CD14-positive monocyte (primary cell): ENCODE data around the gene SNU13. TPM values are rescaled to one million over a fixed set of nuclear protein-coding genes. Genes with fewer than 3 reads are reported as not detected.
"Not testable (repeated sequence)": the region's sequence is repeated elsewhere in the genome, so short reads cannot be mapped to it uniquely, and the experiment has no call there.

Source experiments
- DNase-seq, 3 donors: peaks; one replicate each; pipeline ENCODE4 v3.0.0-alpha.2; 2011 to 2022
- H2AFZ ChIP-seq: 2 replicates; pipeline ENCODE4 v1.6.0; 2012; ENCODE audit warnings: mild to moderate bottlenecking, low read depth, low read length, inconsistent platforms; ENCODE audit not compliant: insufficient read depth, poor library complexity, severe bottlenecking
- H3K27ac ChIP-seq, 2 donors: 1 replicate in 1 of 2; 2 replicates in 1 of 2; pipeline ENCODE4 v1.5.1; 2012 to 2013; ENCODE audit warnings: low read length in 2 of 2, control low read depth in 1 of 2, inconsistent platforms in 1 of 2, low read depth in 1 of 2, mild to moderate bottlenecking in 1 of 2
- H3K27me3 ChIP-seq, 2 donors: one replicate each; pipeline versions ENCODE4 v1.6.0 to v1.6.1; 2011 to 2013; ENCODE audit warnings: low read length in 2 of 2; ENCODE audit not compliant: control insufficient read depth in 2 of 2, insufficient read depth in 2 of 2
- H3K36me3 ChIP-seq, 2 donors: replicated peaks in 1 of 2; 1 replicate in 1 of 2; 2 replicates in 1 of 2; pipeline versions ENCODE4 v1.5.1 to v1.6.1; 2012 to 2013; ENCODE audit warnings: low read length in 2 of 2, control low read depth in 1 of 2, inconsistent platforms in 1 of 2, mild to moderate bottlenecking in 1 of 2; ENCODE audit not compliant: insufficient read depth in 2 of 2, control insufficient read depth in 1 of 2
- H3K4me1 ChIP-seq, 2 donors: 1 replicate in 1 of 2; 2 replicates in 1 of 2; pipeline versions ENCODE4 v1.5.1 to v1.6.1; 2012 to 2013; ENCODE audit warnings: low read length in 2 of 2, control low read depth in 1 of 2, inconsistent platforms in 1 of 2, mild to moderate bottlenecking in 1 of 2, moderate library complexity in 1 of 2; ENCODE audit not compliant: insufficient read depth in 2 of 2, control insufficient read depth in 1 of 2
- H3K4me2 ChIP-seq: replicated peaks from 2 replicates; pipeline ENCODE3; 2012; ENCODE audit warnings: low read length, moderate library complexity, mild to moderate bottlenecking; ENCODE audit not compliant: poor library complexity, severe bottlenecking; ENCODE audit errors: extremely low read depth
- H3K4me3 ChIP-seq, 3 experiments: fragments of 200-600 bp in 1 of 3; sonication (generic) in 1 of 3; replicated peaks in 1 of 3; 1 replicate in 2 of 3; 2 replicates in 1 of 3; pipeline ENCODE4 v1.5.1; 2011 to 2013; ENCODE audit warnings: low read length in 3 of 3, mild to moderate bottlenecking in 3 of 3, control low read depth in 2 of 3, low read depth in 2 of 3, inconsistent platforms in 1 of 3, moderate library complexity in 1 of 3
- H3K79me2 ChIP-seq: 2 replicates; pipeline ENCODE4 v1.6.0; 2012; ENCODE audit warnings: mild to moderate bottlenecking, control low read depth, inconsistent platforms, low read length, moderate library complexity; ENCODE audit not compliant: insufficient read depth
- H3K9ac ChIP-seq: 2 replicates; pipeline ENCODE4 v1.6.0; 2017; ENCODE audit warnings: low read length, mild to moderate bottlenecking; ENCODE audit not compliant: insufficient read depth, poor library complexity, severe bottlenecking
- H3K9me3 ChIP-seq, 2 donors: replicated peaks in 1 of 2; 1 replicate in 1 of 2; 2 replicates in 1 of 2; pipeline versions ENCODE4 v1.5.1 to v1.6.1; 2012 to 2013; ENCODE audit warnings: low read length in 2 of 2, control low read depth in 1 of 2; ENCODE audit not compliant: control insufficient read depth in 1 of 2, insufficient read depth in 1 of 2
- H4K20me1 ChIP-seq: 2 replicates; pipeline ENCODE4 v1.6.0; 2012; ENCODE audit warnings: mild to moderate bottlenecking, low read length, control low read depth, moderate library complexity; ENCODE audit not compliant: insufficient read depth
- H3K27ac Mint-ChIP-seq, 7 donors: one replicate each; pipeline ENCODE4 v1.8.0; 2020; ENCODE audit warnings: mild to moderate bottlenecking in 7 of 7, mixed read lengths in 7 of 7, moderate library complexity in 6 of 7, inconsistent platforms in 2 of 7
- H3K27me3 Mint-ChIP-seq, 3 donors: one replicate each; pipeline ENCODE4 v1.8.0; 2021 to 2022; ENCODE audit warnings: low read depth in 3 of 3, mild to moderate bottlenecking in 3 of 3, mixed read lengths in 3 of 3, moderate library complexity in 3 of 3, inconsistent platforms in 1 of 3
- H3K36me3 Mint-ChIP-seq, 2 donors: one replicate each; pipeline ENCODE4 v1.8.0; 2020; ENCODE audit warnings: mixed read lengths in 2 of 2, inconsistent platforms in 1 of 2, mild to moderate bottlenecking in 1 of 2
- H3K4me1 Mint-ChIP-seq: one replicate; pipeline ENCODE4 v1.8.0; 2020; ENCODE audit warnings: mild to moderate bottlenecking, mixed read lengths
- H3K4me3 Mint-ChIP-seq, 2 donors: one replicate each; pipeline ENCODE4 v1.8.0; 2020; ENCODE audit warnings: mild to moderate bottlenecking in 2 of 2, mixed read lengths in 2 of 2, moderate library complexity in 1 of 2
- H3K9me3 Mint-ChIP-seq, 7 donors: one replicate each; pipeline ENCODE4 v1.8.0; 2020 to 2022; ENCODE audit warnings: mixed read lengths in 7 of 7, mild to moderate bottlenecking in 6 of 7, moderate library complexity in 6 of 7, inconsistent platforms in 2 of 7
- WGBS: methylation state at CpG from one replicate; pipeline ENCODE4 v1.1.5; 2013; ENCODE audit warnings: missing lambda C conversion rate; ENCODE audit not compliant: insufficient coverage; 5-methylcytosine and 5-hydroxymethylcytosine counted together
- intact Hi-C, 2 donors: fragments of 100-400 bp; cut with micrococcal nuclease; formaldehyde crosslinking; loops; one replicate each; pipeline versions ENCODE4 v1.15.0 to v1.15.1; 2023
- polyA plus RNA-seq, 3 donors: library from polyadenylated mRNA; depleted of rRNA in 1 of 3; unstranded in 2 of 3; stranded (reverse) in 1 of 3; fragments of 300-500 nt in 2 of 3; fragments of >200 nt in 1 of 3; fragmentation: Illumina TruSeq in 2 of 3; gene quantifications; 1 replicate in 2 of 3; 2 replicates in 1 of 3; pipeline ENCODE4 v1.2.3, GENCODE V29; 2012 to 2021
- TF ChIP-seq, protein P1 (sequence below): fragments of 200-600 bp; IDR thresholded peaks from one replicate; pipeline ENCODE4 v1.8.0; 2022; ENCODE audit warnings: antibody characterized with exemption, mild to moderate bottlenecking

The SNU13 gene
- polyA plus RNA-seq, 3 donors: 90.0 to 168 (median 168) TPM

DNA sequence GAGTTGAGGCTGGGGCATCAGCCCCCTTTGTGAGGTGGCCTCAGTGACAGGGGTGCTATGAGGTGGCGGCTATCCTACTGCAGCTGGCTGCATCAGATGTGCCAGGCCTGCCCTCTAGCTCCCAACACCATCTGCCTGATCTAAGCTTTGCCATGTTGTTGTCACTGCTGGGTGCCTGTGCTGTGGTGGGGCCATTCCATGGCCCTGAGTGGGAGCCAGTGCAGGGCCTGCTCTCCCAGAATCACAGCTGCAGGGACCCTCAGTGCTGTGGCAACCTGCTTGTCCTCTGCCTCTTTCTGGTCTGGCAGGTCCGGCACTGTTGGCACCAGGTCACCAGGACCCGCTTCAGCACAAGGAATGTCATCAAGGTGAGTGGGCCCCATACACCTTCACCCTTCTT, 1.8 kb upstream of the SNU13 start:
- Histone ChIP-seq H4K20me1 (no peaks in the 10 kb centered on the region), H3K4me1 (peaks cover 15 to 21% of the 10 kb centered on the region in 2 donors), H3K4me2 (no peak overlapping the region), H3K36me3 (peaks cover 0 to 8% of the 10 kb centered on the region in 2 donors), H3K9me3 (no peaks in the 10 kb centered on the region), H2AFZ (no peak overlapping the region), H3K9ac (no peak overlapping the region), H3K79me2 (peaks cover 29% of the 10 kb centered on the region), H3K27ac (peak overlapping the region in 1 of 2 donors; percentile 53), H3K27me3 (no peaks in the 10 kb centered on the region), H3K4me3 (no peak overlapping the region)
- peak overlapping the region in 6 of 7 donors; percentile 26 to 95 (median 62) for H3K27ac Mint-ChIP-seq
- no peaks in the 10 kb centered on the region for H3K27me3 Mint-ChIP-seq
- H3K4me1 Mint-ChIP-seq: peaks cover 11% of the 10 kb centered on the region
- intact Hi-C loops: loop anchor here (10.0 kb wide), 2 partner anchors 164 to 404 kb away; partner anchors contain the start of gene NDUFA6 (in 1 of the 2)
- H3K9me3 Mint-ChIP-seq: no peaks in the 10 kb centered on the region
- DNase-seq: no peak
- peaks cover 0 to 4% of the 10 kb centered on the region in 2 donors for H3K36me3 Mint-ChIP-seq
- WGBS: 100% methylated on average over 3 of the region's 3 CpGs
- TF ChIP-seq, protein P1, sequence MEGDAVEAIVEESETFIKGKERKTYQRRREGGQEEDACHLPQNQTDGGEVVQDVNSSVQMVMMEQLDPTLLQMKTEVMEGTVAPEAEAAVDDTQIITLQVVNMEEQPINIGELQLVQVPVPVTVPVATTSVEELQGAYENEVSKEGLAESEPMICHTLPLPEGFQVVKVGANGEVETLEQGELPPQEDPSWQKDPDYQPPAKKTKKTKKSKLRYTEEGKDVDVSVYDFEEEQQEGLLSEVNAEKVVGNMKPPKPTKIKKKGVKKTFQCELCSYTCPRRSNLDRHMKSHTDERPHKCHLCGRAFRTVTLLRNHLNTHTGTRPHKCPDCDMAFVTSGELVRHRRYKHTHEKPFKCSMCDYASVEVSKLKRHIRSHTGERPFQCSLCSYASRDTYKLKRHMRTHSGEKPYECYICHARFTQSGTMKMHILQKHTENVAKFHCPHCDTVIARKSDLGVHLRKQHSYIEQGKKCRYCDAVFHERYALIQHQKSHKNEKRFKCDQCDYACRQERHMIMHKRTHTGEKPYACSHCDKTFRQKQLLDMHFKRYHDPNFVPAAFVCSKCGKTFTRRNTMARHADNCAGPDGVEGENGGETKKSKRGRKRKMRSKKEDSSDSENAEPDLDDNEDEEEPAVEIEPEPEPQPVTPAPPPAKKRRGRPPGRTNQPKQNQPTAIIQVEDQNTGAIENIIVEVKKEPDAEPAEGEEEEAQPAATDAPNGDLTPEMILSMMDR: no peak
- no peak overlapping the region for H3K4me3 Mint-ChIP-seq

DNA sequence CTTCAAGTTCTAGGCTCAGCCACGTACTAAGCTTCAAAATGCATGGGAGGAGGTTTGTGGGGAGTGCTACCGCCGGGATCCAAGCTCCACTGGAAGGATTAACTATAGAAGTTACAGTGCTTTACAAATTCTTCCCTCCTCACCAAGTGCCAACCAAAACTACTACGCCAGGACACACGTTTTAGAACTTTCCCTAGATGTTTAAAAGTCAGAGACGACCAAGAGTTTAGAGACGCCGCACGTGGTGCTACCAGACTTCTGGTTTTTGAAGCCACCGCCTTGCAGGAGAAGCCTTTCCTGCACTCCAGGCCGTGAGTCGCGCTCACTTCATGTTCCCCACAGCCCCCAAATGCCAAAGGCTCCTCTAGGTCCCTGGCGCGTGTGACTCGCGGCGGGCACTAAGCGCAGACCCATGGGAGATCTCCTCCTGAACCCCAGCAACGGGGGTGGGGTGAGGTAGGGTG, 734 bp downstream of the SNU13 start:
- no peaks in the 10 kb centered on the region for H3K9me3 ChIP-seq
- H3K4me2 ChIP-seq: peak overlapping the region; percentile 78
- peaks cover 12% of the 10 kb centered on the region for H3K4me1 Mint-ChIP-seq
- intact Hi-C loops: no loop called here
- H3K27me3 Mint-ChIP-seq: no peaks in the 10 kb centered on the region
- H3K36me3 Mint-ChIP-seq: peaks cover 0 to 4% of the 10 kb centered on the region in 2 donors
- H3K4me1 ChIP-seq: peaks cover 15 to 21% of the 10 kb centered on the region in 2 donors
- 0% methylated on average over 14 of the region's 20 CpGs for WGBS
- DNase-seq: peak; percentile 36 to 53 (median 49)
- no peaks in the 10 kb centered on the region for H4K20me1 ChIP-seq
- peak overlapping the region; percentile 67 for H2AFZ ChIP-seq
- H3K9me3 Mint-ChIP-seq: no peaks in the 10 kb centered on the region
- H3K27me3 ChIP-seq: no peaks in the 10 kb centered on the region
- no peaks in the 10 kb centered on the region for H3K36me3 ChIP-seq
- H3K27ac Mint-ChIP-seq: peak overlapping the region; percentile 95 to 97 (median 95)
- H3K4me3 ChIP-seq: peak overlapping the region; percentile 60 to 86 (median 84)
- peak overlapping the region; percentile 93 to 98 for H3K27ac ChIP-seq
- H3K9ac ChIP-seq: peak overlapping the region; percentile 90
- TF ChIP-seq, protein P1: no peak
- H3K79me2 ChIP-seq: peaks cover 54% of the 10 kb centered on the region
- H3K4me3 Mint-ChIP-seq: peak overlapping the region; percentile 95 to 96

DNA sequence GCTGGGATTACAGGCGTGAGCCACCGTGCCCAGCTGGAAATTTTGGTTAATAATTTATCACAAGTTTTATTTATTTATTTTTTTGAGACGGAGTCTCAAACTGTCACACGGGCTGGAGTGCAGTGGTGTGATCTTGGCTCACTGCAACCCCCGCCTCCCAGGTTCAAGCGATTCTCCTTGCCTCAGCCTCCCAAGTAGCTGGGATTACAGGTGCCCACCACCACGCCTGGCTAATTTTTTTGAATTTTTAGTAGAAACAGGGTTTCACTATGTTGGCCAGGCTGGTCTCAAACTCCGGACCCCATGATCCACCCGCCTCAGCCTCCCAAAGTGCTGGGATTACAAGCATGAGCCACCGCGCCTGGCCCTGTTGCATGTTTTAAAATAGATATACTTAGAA, 1.8 kb downstream of the SNU13 start:
- Mint-ChIP-seq H3K4me1 (peaks cover 14% of the 10 kb centered on the region), H3K27ac (peak overlapping the region in 1 of 7 donors; percentile 14)

More for the DNA sequence above, 1.8 kb downstream of the SNU13 start:
- H3K4me3 ChIP-seq, H2AFZ ChIP-seq, DNase-seq, H3K9me3 Mint-ChIP-seq, intact Hi-C loops, H3K27me3 Mint-ChIP-seq, H3K9me3 ChIP-seq, H3K27ac ChIP-seq, H4K20me1 ChIP-seq, H3K4me3 Mint-ChIP-seq, H3K36me3 Mint-ChIP-seq, H3K9ac ChIP-seq, H3K36me3 ChIP-seq, H3K27me3 ChIP-seq: not testable (repeated sequence)
- 98% methylated on average over 6 of the region's 11 CpGs for WGBS
- H3K79me2 ChIP-seq: peaks cover 65% of the 10 kb centered on the region
- peak overlapping the region; percentile 78 for H3K4me2 ChIP-seq
- peaks cover 15 to 21% of the 10 kb centered on the region in 2 donors for H3K4me1 ChIP-seq
